B cell (primary cell): ENCODE results near the gene NLRC5. TPM values are rescaled to one million over a fixed set of nuclear protein-coding genes. Genes with fewer than 3 reads are reported as not detected.

Experiments
- ATAC-seq: fragments of 200-7000 bp; cut with Tn5 transposase; one replicate; pipeline ENCODE4 v1.10.0; 2021; ENCODE audit warnings: low read depth, mild to moderate bottlenecking, moderate number of reproducible peaks, moderate library complexity
- CTCF ChIA-PET: fragments of 350-600 bp; sonication (Branson Sonifier 250); formaldehyde crosslinking; loops from one replicate; lab custom pipeline; 2021; ENCODE audit warnings: antibody characterized with exemption, inconsistent platforms; lab: Charles Lee
- POLR2A ChIA-PET: fragments of 350-600 bp; sonication (Branson Sonifier 250); formaldehyde crosslinking; loops from one replicate; lab custom pipeline; 2021; ENCODE audit warnings: antibody characterized with exemption; lab: Charles Lee
- DNase-seq: peaks from one replicate; pipeline ENCODE4 v3.0.0; 2013
- H2AFZ ChIP-seq: 2 replicates; pipeline ENCODE4 v1.6.1; 2012; ENCODE audit warnings: mild to moderate bottlenecking, low read depth, low read length; ENCODE audit not compliant: insufficient read depth, poor library complexity, severe bottlenecking
- H3K27ac ChIP-seq, 2 donors: 1 replicate in 1 of 2; 2 replicates in 1 of 2; pipeline ENCODE4 v1.5.1; 2012 to 2013; ENCODE audit warnings: low read length in 2 of 2, mild to moderate bottlenecking in 2 of 2, moderate library complexity in 1 of 2
- H3K27me3 ChIP-seq, 4 experiments: fragments of 200-600 bp in 1 of 4; sonication (generic) in 1 of 4; replicated peaks in 1 of 4; 1 replicate in 2 of 4; 2 replicates in 2 of 4; pipeline versions ENCODE4 v1.6.1 to v1.7.0; 2013 to 2016; ENCODE audit warnings: low read length in 3 of 4, mild to moderate bottlenecking in 2 of 4, mixed read lengths in 1 of 4, moderate library complexity in 1 of 4; ENCODE audit not compliant: insufficient read depth in 4 of 4, control insufficient read depth in 3 of 4; ENCODE audit errors: control extremely low read depth in 1 of 4
- H3K36me3 ChIP-seq, 2 experiments: replicated peaks in 1 of 2; 1 replicate in 1 of 2; 2 replicates in 1 of 2; pipeline versions ENCODE4 v1.6.1 to v1.7.1; 2013; ENCODE audit warnings: low read length in 1 of 2; ENCODE audit not compliant: insufficient read depth in 2 of 2, control insufficient read depth in 1 of 2; ENCODE audit errors: control extremely low read depth in 1 of 2, extremely low read depth in 1 of 2
- H3K4me1 ChIP-seq, 2 donors: fragments of 200-600 bp in 1 of 2; sonication (generic) in 1 of 2; 1 replicate in 1 of 2; 2 replicates in 1 of 2; pipeline versions ENCODE4 v1.5.1 to v1.6.1; 2013 to 2017; ENCODE audit warnings: low read length in 2 of 2; ENCODE audit not compliant: control insufficient read depth in 2 of 2, insufficient read depth in 2 of 2
- H3K4me2 ChIP-seq: replicated peaks from 2 replicates; pipeline ENCODE3; 2012; ENCODE audit warnings: mild to moderate bottlenecking, low read depth, low read length; ENCODE audit not compliant: poor library complexity, severe bottlenecking
- H3K4me3 ChIP-seq, 5 experiments: fragments of 200-600 bp in 1 of 5; sonication (generic) in 1 of 5; 1 replicate in 3 of 5; 2 replicates in 2 of 5; pipeline versions ENCODE4 v1.5.1 to v1.7.0; 2011 to 2016; ENCODE audit warnings: low read length in 4 of 5, mild to moderate bottlenecking in 4 of 5, low read depth in 2 of 5, control low read depth in 1 of 5, moderate library complexity in 1 of 5; ENCODE audit not compliant: insufficient read depth in 1 of 5; ENCODE audit errors: control extremely low read depth in 1 of 5, extremely low read depth in 1 of 5
- H3K79me2 ChIP-seq: fragments of 200-600 bp; sonication (generic); one replicate; pipeline ENCODE4 v1.6.0; 2016; ENCODE audit warnings: low read length; ENCODE audit not compliant: control insufficient read depth, insufficient read depth
- H3K9ac ChIP-seq: fragments of 200-600 bp; sonication (generic); 2 replicates; pipeline ENCODE4 v1.6.1; 2017; ENCODE audit warnings: mild to moderate bottlenecking, low read length, moderate library complexity
- H3K9me3 ChIP-seq, 3 donors: one replicate each; pipeline versions ENCODE4 v1.6.1 to v1.7.1; 2013; ENCODE audit warnings: low read length in 2 of 3; ENCODE audit not compliant: control insufficient read depth in 2 of 3, insufficient read depth in 1 of 3; ENCODE audit errors: control extremely low read depth in 1 of 3
- H4K20me1 ChIP-seq: 2 replicates; pipeline ENCODE4 v1.6.0; 2012; ENCODE audit warnings: mild to moderate bottlenecking, low read length; ENCODE audit not compliant: insufficient read depth, control insufficient read depth, poor library complexity, severe bottlenecking
- H3K27ac Mint-ChIP-seq: one replicate; pipeline ENCODE4 v1.8.0; 2021; ENCODE audit warnings: mixed read lengths
- H3K27me3 Mint-ChIP-seq: one replicate; pipeline ENCODE4 v1.8.0; 2021; ENCODE audit warnings: mixed read lengths
- H3K4me1 Mint-ChIP-seq: one replicate; pipeline ENCODE4 v1.8.0; 2021; ENCODE audit warnings: mixed read lengths
- H3K4me3 Mint-ChIP-seq: one replicate; pipeline ENCODE4 v1.8.0; 2021; ENCODE audit warnings: mixed read lengths
- H3K9me3 Mint-ChIP-seq: one replicate; pipeline ENCODE4 v1.8.0; 2022; ENCODE audit warnings: mixed read lengths; ENCODE audit not compliant: insufficient read depth
- CTCF ChIP-seq: fragments of 200-600 bp; IDR thresholded peaks from one replicate; pipeline ENCODE4 v1.8.0; 2022; ENCODE audit warnings: antibody characterized with exemption, mild to moderate bottlenecking
- EZH2 ChIP-seq: IDR thresholded peaks from 2 replicates; pipeline ENCODE4 v1.6.1; 2012; ENCODE audit warnings: borderline replicate concordance, low read depth, mild to moderate bottlenecking, moderate library complexity, low read length; ENCODE audit not compliant: insufficient read depth, poor library complexity, severe bottlenecking
- WGBS: methylation state at CpG from one replicate; pipeline ENCODE4 v1.1.5; 2013; ENCODE audit warnings: missing lambda C conversion rate; ENCODE audit not compliant: insufficient coverage; 5-methylcytosine and 5-hydroxymethylcytosine counted together
- intact Hi-C: fragments of 100-400 bp; cut with micrococcal nuclease; formaldehyde crosslinking; loops from one replicate; pipeline ENCODE4 v1.10.0; 2022
- polyA plus RNA-seq: library from polyadenylated mRNA; depleted of rRNA; stranded (reverse); fragments of >200 nt; gene quantifications from 2 replicates; pipeline ENCODE4 v1.2.3, GENCODE V29; 2012
- total RNA-seq, 2 donors: library from RNA; stranded (reverse); fragments of 120-200 nt in 1 of 2; gene quantifications; 1 replicate in 1 of 2; 2 replicates in 1 of 2; pipeline versions ENCODE4 v1.2.3 to v1.2.4, GENCODE V29; 2013 to 2022

The NLRC5 gene
- total and polyA plus RNA-seq, 2 donors (not counting 1 experiment from before 2014, with no cell fraction given) = 349 to 510 TPM

- Histone ChIP-seq H3K4me1 (peaks cover 48 to 81% of the 10 kb centered on the region in 2 donors), H4K20me1 (no peaks in the 10 kb centered on the region), H3K36me3 (no peaks in the 10 kb centered on the region), H3K4me3 (peak overlapping the region in 1 of 5 experiments; percentile 34), H3K27me3 (no peaks in the 10 kb centered on the region), H3K27ac (peak overlapping the region in 1 of 2 donors; percentile 14), H3K4me2 (peak overlapping the region; percentile 61), H3K79me2 (no peaks in the 10 kb centered on the region), H3K9me3 (no peaks in the 10 kb centered on the region), H2AFZ (no peak overlapping the region), H3K9ac (no peak overlapping the region)
- 82% methylated on average over 10 of the region's 12 CpGs for WGBS
- H3K27me3 Mint-ChIP-seq = no peaks in the 10 kb centered on the region
- CTCF ChIA-PET = interaction anchor here (0.6 to 10.3 kb wide), 4 partner anchors 10 to 70 kb away, joined by 3 to 124 read pairs (median 6); no protein-coding TSS in a partner anchor
- H3K4me1 Mint-ChIP-seq = peaks cover 76% of the 10 kb centered on the region
- peak overlapping the region; percentile 73 for H3K4me3 Mint-ChIP-seq
- intact Hi-C loops = loop anchor here (1.0 kb wide), 1 partner anchor 10 kb away; no protein-coding TSS in a partner anchor
- H3K27ac Mint-ChIP-seq = peak overlapping the region; percentile 75
- ATAC-seq (no peak), DNase-seq (no peak)
- no peaks in the 10 kb centered on the region for H3K9me3 Mint-ChIP-seq
- TF ChIP-seq CTCF = no peak
- TF ChIP-seq EZH2 = no peak
- POLR2A ChIA-PET = interaction anchor here (0.6 to 1.2 kb wide), 4 partner anchors 8 to 63 kb away, joined by 3 to 6 read pairs (median 3); partner anchors contain the start of gene NLRC5
These were observed 7.6 kb upstream of the NLRC5 start for GRCh38 chr16:56981729-56982271.

GRCh38 chr16:56982695-56983094, 6.7 kb upstream of the NLRC5 start:
- no peaks in the 10 kb centered on the region for H3K79me2 ChIP-seq
- no peak overlapping the region for H3K9ac ChIP-seq
- POLR2A ChIA-PET = interaction anchor here (0.7 to 1.4 kb wide), 2 partner anchors 15 to 64 kb away, joined by 3 read pairs; no protein-coding TSS in a partner anchor
- H3K36me3 ChIP-seq = no peaks in the 10 kb centered on the region
- H3K4me3 ChIP-seq = no peak overlapping the region
- ATAC-seq (no peak), DNase-seq (no peak)
- no peak overlapping the region for H3K4me2 ChIP-seq
- peak overlapping the region; percentile 78 for H3K27ac Mint-ChIP-seq
- CTCF ChIA-PET = interaction anchor here (0.6 to 10.3 kb wide), 7 partner anchors 12 to 543 kb away, joined by 3 to 124 read pairs (median 6); no protein-coding TSS in a partner anchor
- H3K4me3 Mint-ChIP-seq = peak overlapping the region; percentile 48
- no peaks in the 10 kb centered on the region for H3K9me3 Mint-ChIP-seq
- no peaks in the 10 kb centered on the region for H3K27me3 ChIP-seq
- H2AFZ ChIP-seq = no peak overlapping the region
- no peaks in the 10 kb centered on the region for H3K27me3 Mint-ChIP-seq
- H3K27ac ChIP-seq = peak overlapping the region in 1 of 2 donors; percentile 25
- H3K9me3 ChIP-seq = no peaks in the 10 kb centered on the region
- H3K4me1 ChIP-seq = peaks cover 54 to 90% of the 10 kb centered on the region in 2 donors
- no peak for TF ChIP-seq EZH2
- no peak for TF ChIP-seq CTCF
- H3K4me1 Mint-ChIP-seq = peaks cover 80% of the 10 kb centered on the region
- no peaks in the 10 kb centered on the region for H4K20me1 ChIP-seq
- intact Hi-C loops = no loop called here
- 100% methylated on average over 1 of the region's 2 CpGs for WGBS
